Activated CD8-positive, alpha-beta memory T cell treated with anti-CD3 and anti-CD28 coated beads for 36 hours (primary cell): ENCODE measurements around the gene PNMA8B. TPM values are rescaled to one million over a fixed set of nuclear protein-coding genes. Genes with fewer than 3 reads are reported as not detected.

Source experiments
- CTCF ChIA-PET: fragments of 350-600 bp; sonication (Branson Sonifier 250); formaldehyde crosslinking; loops from one replicate; lab custom pipeline; 2021; ENCODE audit warnings: antibody characterized with exemption; lab: Charles Lee
- POLR2A ChIA-PET: fragments of 350-600 bp; sonication (Branson Sonifier 250); formaldehyde crosslinking; loops from one replicate; lab custom pipeline; 2021; ENCODE audit warnings: antibody characterized with exemption; lab: Charles Lee
- total RNA-seq, 2 experiments: library from RNA; stranded (reverse); gene quantifications; one replicate each; pipeline ENCODE4 v1.2.3, GENCODE V29; 2021

PNMA8B gene
- total RNA-seq, 2 experiments from 2014 or later = 0.08 TPM; not detected in 1

DNA sequence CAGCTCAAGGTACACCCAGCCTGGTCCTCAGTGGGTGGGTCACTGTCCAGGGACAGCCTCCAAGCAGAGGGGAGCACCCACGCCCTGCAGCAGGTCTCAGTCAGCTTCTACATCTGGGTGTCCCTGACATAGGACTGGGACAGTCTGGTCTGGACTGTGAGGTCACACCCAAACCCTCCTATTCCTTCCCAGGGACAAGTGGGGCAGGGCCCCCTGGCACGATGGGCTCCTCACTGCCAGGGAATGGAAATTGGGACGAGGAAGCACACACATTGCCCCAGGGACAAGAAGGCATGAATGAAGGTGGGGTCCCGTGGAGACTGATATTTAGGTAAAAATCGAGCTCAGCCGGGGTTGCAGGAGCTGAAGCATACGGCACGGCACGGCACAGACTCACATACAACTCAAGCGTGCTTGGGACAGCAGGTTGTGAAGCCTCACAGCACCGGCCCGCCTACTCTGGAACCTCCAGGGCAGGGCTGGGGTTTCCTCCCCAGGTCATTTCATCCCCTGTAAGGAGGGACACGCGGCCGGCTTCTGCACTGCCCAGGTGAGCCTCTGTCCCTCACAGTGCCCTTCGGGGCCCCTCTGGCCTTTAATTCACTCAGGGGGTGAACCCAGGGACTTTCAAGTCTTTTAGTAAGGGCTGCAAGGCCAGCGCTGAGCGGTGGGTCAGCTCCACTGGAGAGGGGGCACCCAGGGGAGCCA is 3.5 kb downstream of the PNMA8B start:
- POLR2A ChIA-PET = no interaction called here

GRCh38 chr19:46490774-46491173 is 4.9 kb downstream of the PNMA8B start:
- POLR2A ChIA-PET = no interaction called here
- CTCF ChIA-PET = interaction anchor here (0.9 to 2.4 kb wide), 6 partner anchors 7 to 95 kb away, joined by 3 to 8 read pairs (median 6); no protein-coding TSS in a partner anchor

More for the DNA sequence above, 3.5 kb downstream of the PNMA8B start:
- CTCF ChIA-PET = interaction anchor here (0.9 to 2.4 kb wide), 3 partner anchors 9 to 96 kb away, joined by 5 to 7 read pairs (median 6); no protein-coding TSS in a partner anchor

- CTCF ChIA-PET = interaction anchor here (1.0 to 2.9 kb wide), 9 partner anchors 19 to 94 kb away, joined by 3 to 38 read pairs (median 6); no protein-coding TSS in a partner anchor
- POLR2A ChIA-PET = no interaction called here
These were observed 6.0 kb downstream of the PNMA8B start for GRCh38 chr19:46489445-46490272.

DNA sequence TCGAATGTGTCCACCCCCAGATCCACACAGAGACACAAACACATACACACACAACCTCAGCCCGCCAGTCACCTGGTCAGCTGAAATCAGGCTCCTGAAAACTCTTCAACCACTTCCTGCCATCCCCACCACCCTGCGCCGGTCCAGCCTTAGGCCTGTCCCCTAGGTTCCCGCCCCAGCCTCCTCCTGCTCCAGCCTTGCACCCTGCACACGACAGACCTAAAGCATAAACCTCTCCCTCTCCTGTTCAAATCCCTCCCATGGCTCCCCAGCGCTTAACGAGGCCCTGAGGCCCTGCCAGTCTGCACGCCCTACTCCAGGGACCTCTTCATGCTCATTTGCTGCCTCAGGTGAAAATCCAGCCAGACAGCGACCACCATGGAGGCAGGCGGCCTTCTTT is 7.1 kb downstream of the PNMA8B start:
- POLR2A ChIA-PET = no interaction called here
- CTCF ChIA-PET = interaction anchor here (0.6 to 2.9 kb wide), 10 partner anchors 18 to 1468 kb away, joined by 3 to 38 read pairs (median 6); no protein-coding TSS in a partner anchor

DNA sequence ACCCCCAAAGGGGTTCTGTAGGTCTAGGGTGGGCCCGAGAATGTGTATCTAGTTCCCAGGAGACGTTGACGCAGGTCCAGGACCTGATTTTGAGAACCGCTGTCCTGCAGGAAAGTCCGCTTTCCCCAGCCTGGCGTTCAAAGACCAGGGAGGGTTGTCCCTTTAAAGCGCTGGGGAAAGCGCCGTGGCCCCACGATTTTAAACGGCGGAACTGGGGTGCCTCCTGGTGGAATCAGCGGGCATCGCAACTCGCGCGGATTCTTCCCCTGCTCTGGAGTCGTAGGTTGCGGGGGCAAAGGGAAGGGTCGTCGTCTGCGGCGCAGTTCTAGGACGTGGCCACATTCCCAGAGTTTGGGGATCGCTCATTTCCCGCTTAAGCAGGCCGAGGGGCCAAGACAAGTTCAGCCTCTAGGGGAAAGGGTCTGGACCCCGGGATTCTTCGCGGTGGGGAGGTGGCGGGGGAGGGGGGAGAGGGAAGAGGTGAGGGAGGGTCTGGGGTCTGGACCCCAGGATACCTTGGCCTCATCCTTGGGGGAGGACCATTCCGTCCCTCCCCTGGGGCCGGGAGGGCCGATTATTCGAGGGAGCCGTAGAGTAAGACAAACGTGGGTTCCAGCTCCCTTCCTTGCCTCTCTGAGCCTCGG is 7.7 kb downstream of the PNMA8B start:
- CTCF ChIA-PET = interaction anchor here (0.6 to 2.9 kb wide), 13 partner anchors 14 to 348 kb away, joined by 3 to 38 read pairs (median 4); no protein-coding TSS in a partner anchor
- POLR2A ChIA-PET = no interaction called here

DNA sequence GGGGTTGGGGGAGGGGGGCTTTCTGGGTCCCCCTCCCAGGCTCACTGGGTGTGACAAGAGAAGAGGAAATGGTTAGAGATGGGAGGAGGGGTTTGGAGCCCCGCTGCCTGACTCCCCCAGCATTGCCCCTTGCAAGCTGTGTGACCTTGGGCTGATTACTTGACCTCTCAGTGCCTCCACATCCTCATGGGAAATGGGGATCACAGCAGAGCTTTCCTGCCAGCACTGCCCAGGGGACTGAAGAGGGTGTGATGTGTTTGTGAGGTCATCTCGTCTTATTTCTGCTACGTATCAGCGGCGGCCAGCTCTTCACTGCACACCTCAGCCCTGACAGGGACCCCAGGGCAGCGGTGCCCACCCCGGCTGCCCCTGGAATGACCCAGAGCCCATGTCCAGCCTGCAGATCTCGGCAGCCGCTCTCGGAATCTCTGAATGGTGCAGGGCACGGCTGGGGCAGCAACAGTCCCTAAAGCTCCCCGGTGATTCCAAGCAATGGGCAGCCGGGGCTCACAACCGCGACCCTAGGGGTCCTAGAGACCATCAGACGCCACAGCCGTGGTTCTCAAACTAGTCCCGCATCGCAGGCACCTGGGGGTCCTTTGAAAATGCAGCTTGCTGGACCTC is 8.4 kb downstream of the PNMA8B start:
- ChIA-PET POLR2A (no interaction called here), CTCF (interaction anchor here (0.6 to 2.9 kb wide), 11 partner anchors 13 to 348 kb away, joined by 3 to 38 read pairs (median 4); no protein-coding TSS in a partner anchor)

GRCh38 chr19:46486358-46486757 is 9.3 kb downstream of the PNMA8B start:
- POLR2A ChIA-PET = no interaction called here

GRCh38 chr19:46484656-46485055 is 11.0 kb downstream of the PNMA8B start:
- ChIA-PET CTCF (interaction anchor here (0.5 to 1.2 kb wide), 4 partner anchors 14 to 90 kb away, joined by 3 to 4 read pairs (median 4); no protein-coding TSS in a partner anchor), POLR2A (no interaction called here)

More at GRCh38 chr19:46486358-46486757, 9.3 kb downstream of the PNMA8B start:
- CTCF ChIA-PET = interaction anchor here (0.9 kb wide), 1 partner anchor 26 kb away, joined by 3 read pairs; no protein-coding TSS in a partner anchor

DNA sequence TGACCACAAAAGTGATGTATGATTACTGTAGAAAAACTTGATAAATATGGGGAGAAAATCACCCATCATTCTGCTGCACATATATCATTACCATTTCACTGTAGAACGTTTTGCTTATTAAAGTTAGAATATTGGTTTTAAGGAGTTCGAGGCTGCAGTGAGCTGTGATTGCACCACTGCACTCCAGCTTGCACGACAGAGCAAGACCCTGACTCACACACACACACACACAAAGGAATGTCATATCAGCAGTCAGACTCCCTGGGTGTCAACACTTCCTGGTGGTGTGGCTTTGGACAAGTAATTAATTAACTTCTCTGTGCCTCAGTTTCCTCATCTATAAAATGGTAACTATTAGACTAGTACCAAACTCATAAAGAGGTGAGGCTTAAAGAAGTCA is 13.0 kb downstream of the PNMA8B start:
- POLR2A ChIA-PET = no interaction called here

GRCh38 chr19:46481947-46482346 is 13.7 kb downstream of the PNMA8B start:
- CTCF ChIA-PET = interaction anchor here (1.4 kb wide), 1 partner anchor 79 kb away, joined by 7 read pairs; no protein-coding TSS in a partner anchor
- POLR2A ChIA-PET = no interaction called here

More for the DNA sequence above, 13.0 kb downstream of the PNMA8B start:
- CTCF ChIA-PET = interaction anchor here (1.4 kb wide), 1 partner anchor 80 kb away, joined by 7 read pairs; no protein-coding TSS in a partner anchor

DNA sequence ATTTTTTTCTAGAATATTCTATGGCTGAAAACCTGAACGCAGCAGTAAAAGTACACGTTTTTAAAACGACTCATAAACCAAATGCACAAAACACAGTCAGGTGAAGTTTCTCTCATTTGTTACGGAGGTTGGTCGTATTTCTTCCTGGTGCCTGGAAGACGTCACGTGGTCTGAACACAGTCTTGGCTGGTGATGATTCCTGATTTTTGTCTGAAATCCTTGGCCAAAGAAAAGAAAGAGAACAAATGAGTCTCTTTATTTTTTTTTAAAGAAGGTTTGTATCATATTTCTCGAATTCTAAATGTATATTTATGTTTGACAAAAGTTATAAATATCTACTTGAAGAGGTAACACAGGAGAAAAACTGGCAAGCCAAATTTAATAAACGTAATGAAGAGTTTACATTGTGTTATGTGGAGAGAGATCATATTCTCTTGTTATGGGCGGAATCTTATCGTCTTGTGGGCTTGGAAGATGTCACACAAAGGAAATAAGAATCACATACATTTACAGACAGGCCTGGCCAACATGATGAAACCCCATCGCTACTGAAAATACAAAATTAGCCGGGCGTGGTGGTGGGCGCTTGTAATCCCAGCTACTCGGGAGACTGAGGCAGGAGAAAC is 14.3 kb downstream of the PNMA8B start:
- POLR2A ChIA-PET = no interaction called here
- CTCF ChIA-PET = no interaction called here

DNA sequence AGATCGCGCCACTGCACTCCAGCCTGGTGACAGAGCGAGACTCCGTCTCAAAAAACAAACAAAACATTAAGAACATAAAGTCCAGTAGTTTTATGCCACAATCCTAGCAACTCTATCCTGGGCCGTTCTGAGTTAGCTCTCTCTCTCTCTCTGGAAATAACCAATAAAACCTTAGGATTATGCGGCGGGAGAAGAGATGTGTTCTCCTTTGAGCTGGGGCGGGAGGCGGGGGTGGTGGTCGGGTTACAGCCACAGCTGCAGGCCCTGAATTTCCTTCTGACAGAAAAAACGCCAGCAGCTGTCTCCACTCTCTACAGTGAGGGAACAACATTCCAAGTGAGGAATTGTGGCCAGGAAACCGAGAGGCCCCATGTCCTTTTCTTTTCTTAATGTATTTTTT is 15.3 kb downstream of the PNMA8B start:
- POLR2A ChIA-PET = no interaction called here
- CTCF ChIA-PET = no interaction called here

DNA sequence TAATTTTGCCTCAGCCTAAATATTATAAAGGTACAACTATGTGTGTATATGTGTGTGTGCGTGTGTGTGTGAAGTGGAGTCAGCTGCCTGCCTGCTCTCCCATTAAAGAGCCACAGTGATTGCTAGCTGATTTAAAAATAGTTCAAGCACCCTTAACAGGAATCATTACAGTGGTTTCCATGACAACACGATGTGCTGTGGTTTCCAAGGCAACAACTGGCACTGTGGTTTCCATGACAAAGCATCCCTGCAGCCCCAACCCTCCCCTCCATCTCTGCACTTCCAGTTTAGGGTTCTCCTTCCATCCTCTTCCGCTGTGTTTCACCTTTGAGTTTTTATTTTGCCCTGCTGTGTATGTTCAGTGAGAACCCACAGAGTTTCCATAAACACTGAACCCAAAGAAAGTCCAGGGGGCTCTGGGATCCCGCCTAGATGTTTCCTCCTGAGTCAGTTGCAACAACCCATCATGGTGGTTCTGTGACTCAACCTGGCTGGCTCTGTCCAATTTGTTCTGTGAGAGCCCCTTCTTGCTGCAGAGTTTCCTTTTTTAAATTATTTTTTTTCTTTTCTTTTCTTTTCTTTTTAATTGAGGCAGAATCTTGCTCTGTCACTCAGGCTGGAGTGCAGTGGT is 17.2 kb downstream of the PNMA8B start:
- ChIA-PET CTCF (interaction anchor here (1.0 kb wide), 1 partner anchor 77 kb away, joined by 5 read pairs; no protein-coding TSS in a partner anchor), POLR2A (no interaction called here)

DNA sequence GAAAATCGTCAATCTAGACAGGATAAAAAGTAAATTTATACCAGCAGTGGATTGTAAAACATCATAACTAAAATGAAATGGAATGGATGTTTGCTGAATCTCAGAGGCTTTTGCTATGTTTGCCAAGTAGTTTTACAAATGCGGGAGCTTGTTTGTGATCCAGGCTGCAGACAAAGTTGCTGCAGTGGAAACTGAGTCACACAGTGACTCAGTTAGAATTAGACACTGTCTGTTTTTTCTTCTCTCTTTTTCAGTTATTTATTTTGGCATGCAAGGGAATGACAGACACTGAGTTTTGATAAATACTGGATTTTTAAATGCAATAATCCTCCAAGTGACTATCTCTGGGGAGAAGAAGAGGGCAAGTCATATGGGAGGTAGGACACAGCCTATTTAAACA is 19.7 kb downstream of the PNMA8B start:
- ChIA-PET POLR2A (no interaction called here), CTCF (no interaction called here)

DNA sequence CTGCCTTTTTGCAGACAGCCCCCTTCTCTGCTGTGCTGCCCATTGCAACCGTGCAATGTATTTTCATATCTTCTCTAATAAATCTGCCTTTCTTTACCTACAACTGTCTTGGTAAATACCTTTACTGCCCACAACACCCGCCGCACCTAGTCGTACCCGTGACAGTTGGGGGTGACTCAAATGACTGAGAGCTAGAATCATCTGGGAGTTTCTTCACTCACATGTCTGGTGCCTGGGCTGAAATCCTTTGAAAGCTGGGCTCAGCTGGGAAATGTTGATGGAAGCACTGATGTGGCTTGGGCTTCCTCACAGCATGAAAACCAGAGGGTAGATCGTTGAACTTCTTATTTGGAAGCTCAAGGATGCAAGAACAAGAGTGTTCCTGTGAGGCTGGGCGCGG is 21.5 kb downstream of the PNMA8B start:
- CTCF ChIA-PET = interaction anchor here (0.9 to 2.1 kb wide), 3 partner anchors 13 to 78 kb away, joined by 3 to 4 read pairs (median 4); no protein-coding TSS in a partner anchor
- POLR2A ChIA-PET = no interaction called here

DNA sequence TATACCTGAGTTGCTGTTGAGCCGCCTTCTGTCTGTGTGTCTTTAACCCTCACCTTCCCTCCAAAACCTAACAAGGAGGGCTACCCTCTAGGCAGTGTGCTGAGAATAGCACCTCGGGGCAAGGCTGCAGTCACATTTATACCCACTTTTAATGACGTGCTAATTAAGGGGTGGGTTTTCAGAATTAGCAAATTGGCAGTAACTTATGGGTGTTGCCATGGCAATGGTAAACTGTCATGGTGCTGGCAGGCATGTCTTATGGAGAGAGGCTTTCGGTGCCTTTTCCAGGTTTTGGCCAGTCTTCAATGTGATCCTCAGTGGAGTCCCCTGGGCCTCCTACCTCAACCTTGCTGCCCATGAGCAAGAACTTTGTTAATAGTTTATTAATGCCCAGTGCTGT is 23.1 kb downstream of the PNMA8B start:
- ChIA-PET CTCF (interaction anchor here (1.2 kb wide), 1 partner anchor 77 kb away, joined by 5 read pairs; no protein-coding TSS in a partner anchor), POLR2A (no interaction called here)

DNA sequence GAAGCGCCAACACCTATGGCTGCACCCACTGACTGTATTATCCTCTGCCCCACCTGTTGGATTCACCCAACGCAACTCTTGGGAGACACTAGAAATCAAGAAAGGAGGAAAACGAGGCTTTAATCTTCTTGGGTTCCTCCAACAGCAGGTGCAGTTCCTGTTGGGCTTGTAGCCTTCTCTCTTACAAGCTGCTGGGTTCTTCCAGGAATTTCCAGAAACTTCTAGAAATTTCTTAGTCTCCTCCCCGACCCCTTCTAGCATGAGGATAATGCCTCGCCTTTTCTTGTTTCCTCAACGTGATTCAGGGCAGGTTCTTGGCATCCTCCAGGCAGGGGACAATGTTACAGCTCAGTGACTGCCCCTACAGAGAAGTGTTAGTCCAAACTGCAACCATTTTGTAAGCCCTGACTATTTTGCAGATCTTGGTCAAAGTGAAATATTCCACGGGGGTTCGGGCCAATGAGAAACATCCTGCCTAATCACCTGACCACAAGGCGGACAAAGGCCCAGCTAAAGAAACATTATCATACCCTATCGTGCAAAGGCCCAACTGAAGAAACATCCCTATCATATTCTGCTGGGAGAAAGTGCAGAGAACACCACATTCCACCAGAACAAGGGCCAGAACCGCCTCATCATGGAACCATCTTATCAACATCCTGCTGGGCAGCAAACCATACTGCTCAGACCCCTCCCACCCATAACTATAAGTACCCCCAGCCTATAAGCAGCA is 23.7 kb downstream of the PNMA8B start:
- POLR2A ChIA-PET = no interaction called here
- CTCF ChIA-PET = interaction anchor here (1.2 kb wide), 1 partner anchor 76 kb away, joined by 5 read pairs; no protein-coding TSS in a partner anchor
